Astrocyte of the cerebellum (primary cell): ENCODE measurements around the gene MYL4.
"Not testable (repeated sequence)": the region's sequence is repeated elsewhere in the genome, so short reads cannot be mapped to it uniquely, and the experiment has no call there.

ENCODE experiments used
- DNase-seq: peaks from one replicate; pipeline ENCODE4 v3.0.0-alpha.2; 2011; ENCODE audit warnings: low read depth
- H3K4me3 ChIP-seq: 2 replicates; pipeline ENCODE4 v1.5.1; 2011; ENCODE audit warnings: mild to moderate bottlenecking, low read depth, low read length, moderate library complexity
- CTCF ChIP-seq: IDR thresholded peaks from 2 replicates; pipeline ENCODE4 v1.5.1; 2012; ENCODE audit warnings: low read length, low read depth, moderate library complexity, mild to moderate bottlenecking; ENCODE audit errors: missing control alignments
- in situ Hi-C: cut with HindIII; loops from 2 replicates; pipeline ENCODE4 v1.10.0; 2017; ENCODE audit warnings: low sequenced_read_pairs

MYL4 gene

GRCh38 chr17:47267354-47267828 is 58.2 kb downstream of the MYL4 start:
- no peak overlapping the region for H3K4me3 ChIP-seq
- DNase-seq, result peak; percentile 98
- in situ Hi-C loops, result no loop called here
- TF ChIP-seq CTCF, result no peak

- DNase-seq, in situ Hi-C loops, H3K4me3 ChIP-seq: not testable (repeated sequence)
Measured at GRCh38 chr17:47268964-47269363, 59.8 kb downstream of the MYL4 start.

- DNase-seq, H3K4me3 ChIP-seq, in situ Hi-C loops: not testable (repeated sequence)
Measured at GRCh38 chr17:47269561-47270280, 60.6 kb downstream of the MYL4 start.

- in situ Hi-C loops, result no loop called here
- no peak overlapping the region for H3K4me3 ChIP-seq
- no peak for DNase-seq
- TF ChIP-seq CTCF, result no peak
Measured at GRCh38 chr17:47270946-47271705, 62.0 kb downstream of the MYL4 start.

- DNase-seq, result no peak
- H3K4me3 ChIP-seq, result no peak overlapping the region
- TF ChIP-seq CTCF, result no peak
- in situ Hi-C loops, result no loop called here
Measured at GRCh38 chr17:47272491-47272890, 63.3 kb downstream of the MYL4 start.

GRCh38 chr17:47273245-47273644 is 64.1 kb downstream of the MYL4 start:
- in situ Hi-C loops, result no loop called here
- H3K4me3 ChIP-seq, result no peak overlapping the region
- TF ChIP-seq CTCF, result no peak
- DNase-seq, result no peak
